ENCODE results near the gene CCDC91.

DNA sequence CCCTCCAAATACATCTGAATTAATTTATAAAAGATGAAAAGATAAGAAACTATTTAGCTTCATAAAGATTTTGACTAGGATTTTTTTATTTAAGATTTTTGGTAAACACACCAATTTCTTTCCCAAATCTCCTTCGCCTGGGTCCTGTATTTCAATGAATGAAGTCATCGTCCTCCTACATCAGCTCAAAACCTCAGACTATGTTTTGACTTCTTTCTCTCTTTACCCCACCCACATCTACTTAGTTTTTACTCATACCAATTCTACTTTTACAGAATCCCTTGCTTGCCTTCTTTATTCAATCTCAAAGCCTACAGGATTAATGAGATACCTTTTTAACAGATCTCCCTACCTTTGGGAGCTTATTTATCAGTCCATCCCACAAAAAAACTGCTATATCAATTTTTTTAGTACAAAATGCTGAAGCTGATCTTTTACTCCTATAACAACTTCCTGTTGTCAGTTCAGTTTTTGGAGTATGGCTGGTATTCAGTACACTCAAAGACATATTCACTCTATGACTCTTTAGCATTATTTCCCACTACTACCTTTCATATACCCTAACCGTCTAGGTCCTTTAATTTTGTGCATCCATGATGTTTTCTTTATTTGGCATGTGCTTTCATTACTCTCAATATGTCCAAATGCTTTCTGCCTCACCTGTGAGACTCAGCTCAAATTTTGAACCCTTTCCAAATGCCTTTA is 18.7 kb upstream of the CCDC91 start:
- no peak for TF ChIP-seq ZBTB7A (tag by site-specific recombination; IDR thresholded peaks at IDR 0.05; ENCODE audit: low read depth)
- TF ChIP-seq, protein P1, sequence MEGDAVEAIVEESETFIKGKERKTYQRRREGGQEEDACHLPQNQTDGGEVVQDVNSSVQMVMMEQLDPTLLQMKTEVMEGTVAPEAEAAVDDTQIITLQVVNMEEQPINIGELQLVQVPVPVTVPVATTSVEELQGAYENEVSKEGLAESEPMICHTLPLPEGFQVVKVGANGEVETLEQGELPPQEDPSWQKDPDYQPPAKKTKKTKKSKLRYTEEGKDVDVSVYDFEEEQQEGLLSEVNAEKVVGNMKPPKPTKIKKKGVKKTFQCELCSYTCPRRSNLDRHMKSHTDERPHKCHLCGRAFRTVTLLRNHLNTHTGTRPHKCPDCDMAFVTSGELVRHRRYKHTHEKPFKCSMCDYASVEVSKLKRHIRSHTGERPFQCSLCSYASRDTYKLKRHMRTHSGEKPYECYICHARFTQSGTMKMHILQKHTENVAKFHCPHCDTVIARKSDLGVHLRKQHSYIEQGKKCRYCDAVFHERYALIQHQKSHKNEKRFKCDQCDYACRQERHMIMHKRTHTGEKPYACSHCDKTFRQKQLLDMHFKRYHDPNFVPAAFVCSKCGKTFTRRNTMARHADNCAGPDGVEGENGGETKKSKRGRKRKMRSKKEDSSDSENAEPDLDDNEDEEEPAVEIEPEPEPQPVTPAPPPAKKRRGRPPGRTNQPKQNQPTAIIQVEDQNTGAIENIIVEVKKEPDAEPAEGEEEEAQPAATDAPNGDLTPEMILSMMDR (tag by site-specific recombination; IDR thresholded peaks at IDR 0.05) = no peak
- TF ChIP-seq, protein P2, sequence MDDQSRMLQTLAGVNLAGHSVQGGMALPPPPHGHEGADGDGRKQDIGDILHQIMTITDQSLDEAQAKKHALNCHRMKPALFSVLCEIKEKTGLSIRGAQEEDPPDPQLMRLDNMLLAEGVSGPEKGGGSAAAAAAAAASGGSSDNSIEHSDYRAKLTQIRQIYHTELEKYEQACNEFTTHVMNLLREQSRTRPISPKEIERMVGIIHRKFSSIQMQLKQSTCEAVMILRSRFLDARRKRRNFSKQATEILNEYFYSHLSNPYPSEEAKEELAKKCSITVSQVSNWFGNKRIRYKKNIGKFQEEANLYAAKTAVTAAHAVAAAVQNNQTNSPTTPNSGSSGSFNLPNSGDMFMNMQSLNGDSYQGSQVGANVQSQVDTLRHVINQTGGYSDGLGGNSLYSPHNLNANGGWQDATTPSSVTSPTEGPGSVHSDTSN (CRISPR knock-in tag; IDR thresholded peaks at IDR 0.05) = no peak
- TF ChIP-seq, protein P3, sequence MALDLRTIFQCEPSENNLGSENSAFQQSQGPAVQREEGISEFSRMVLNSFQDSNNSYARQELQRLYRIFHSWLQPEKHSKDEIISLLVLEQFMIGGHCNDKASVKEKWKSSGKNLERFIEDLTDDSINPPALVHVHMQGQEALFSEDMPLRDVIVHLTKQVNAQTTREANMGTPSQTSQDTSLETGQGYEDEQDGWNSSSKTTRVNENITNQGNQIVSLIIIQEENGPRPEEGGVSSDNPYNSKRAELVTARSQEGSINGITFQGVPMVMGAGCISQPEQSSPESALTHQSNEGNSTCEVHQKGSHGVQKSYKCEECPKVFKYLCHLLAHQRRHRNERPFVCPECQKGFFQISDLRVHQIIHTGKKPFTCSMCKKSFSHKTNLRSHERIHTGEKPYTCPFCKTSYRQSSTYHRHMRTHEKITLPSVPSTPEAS (tag by site-specific recombination; IDR thresholded peaks at IDR 0.05) = no peak
- no peak for TF ChIP-seq ZBTB1 (tag by site-specific recombination; IDR thresholded peaks at IDR 0.05)
- TF ChIP-seq, protein P4, sequence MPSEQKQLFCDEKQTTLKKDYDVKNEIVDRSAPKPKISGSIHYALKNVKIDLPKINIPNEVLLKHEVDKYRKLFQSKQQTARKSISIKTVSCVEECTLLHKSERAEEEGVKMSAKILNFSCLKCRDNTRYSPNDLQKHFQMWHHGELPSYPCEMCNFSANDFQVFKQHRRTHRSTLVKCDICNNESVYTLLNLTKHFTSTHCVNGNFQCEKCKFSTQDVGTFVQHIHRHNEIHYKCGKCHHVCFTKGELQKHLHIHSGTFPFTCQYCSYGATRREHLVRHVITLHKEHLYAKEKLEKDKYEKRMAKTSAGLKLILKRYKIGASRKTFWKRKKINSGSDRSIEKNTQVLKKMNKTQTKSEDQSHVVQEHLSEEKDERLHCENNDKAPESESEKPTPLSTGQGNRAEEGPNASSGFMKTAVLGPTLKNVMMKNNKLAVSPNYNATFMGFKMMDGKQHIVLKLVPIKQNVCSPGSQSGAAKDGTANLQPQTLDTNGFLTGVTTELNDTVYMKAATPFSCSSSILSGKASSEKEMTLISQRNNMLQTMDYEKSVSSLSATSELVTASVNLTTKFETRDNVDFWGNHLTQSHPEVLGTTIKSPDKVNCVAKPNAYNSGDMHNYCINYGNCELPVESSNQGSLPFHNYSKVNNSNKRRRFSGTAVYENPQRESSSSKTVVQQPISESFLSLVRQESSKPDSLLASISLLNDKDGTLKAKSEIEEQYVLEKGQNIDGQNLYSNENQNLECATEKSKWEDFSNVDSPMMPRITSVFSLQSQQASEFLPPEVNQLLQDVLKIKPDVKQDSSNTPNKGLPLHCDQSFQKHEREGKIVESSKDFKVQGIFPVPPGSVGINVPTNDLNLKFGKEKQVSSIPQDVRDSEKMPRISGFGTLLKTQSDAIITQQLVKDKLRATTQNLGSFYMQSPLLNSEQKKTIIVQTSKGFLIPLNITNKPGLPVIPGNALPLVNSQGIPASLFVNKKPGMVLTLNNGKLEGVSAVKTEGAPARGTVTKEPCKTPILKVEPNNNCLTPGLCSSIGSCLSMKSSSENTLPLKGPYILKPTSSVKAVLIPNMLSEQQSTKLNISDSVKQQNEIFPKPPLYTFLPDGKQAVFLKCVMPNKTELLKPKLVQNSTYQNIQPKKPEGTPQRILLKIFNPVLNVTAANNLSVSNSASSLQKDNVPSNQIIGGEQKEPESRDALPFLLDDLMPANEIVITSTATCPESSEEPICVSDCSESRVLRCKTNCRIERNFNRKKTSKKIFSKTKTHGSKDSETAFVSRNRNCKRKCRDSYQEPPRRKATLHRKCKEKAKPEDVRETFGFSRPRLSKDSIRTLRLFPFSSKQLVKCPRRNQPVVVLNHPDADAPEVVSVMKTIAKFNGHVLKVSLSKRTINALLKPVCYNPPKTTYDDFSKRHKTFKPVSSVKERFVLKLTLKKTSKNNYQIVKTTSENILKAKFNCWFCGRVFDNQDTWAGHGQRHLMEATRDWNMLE (tag by site-specific recombination; conservative IDR thresholded peaks at IDR 0.05; ENCODE audit: low read depth) = no peak
- TF ChIP-seq TCF7L2 (IDR thresholded peaks at IDR 0.05; ENCODE audit: borderline replicate concordance, low read depth, low read length) = no peak
- no peak for TF ChIP-seq ZNF664 (tag by site-specific recombination; IDR thresholded peaks at IDR 0.05)
- TF ChIP-seq, protein P5, sequence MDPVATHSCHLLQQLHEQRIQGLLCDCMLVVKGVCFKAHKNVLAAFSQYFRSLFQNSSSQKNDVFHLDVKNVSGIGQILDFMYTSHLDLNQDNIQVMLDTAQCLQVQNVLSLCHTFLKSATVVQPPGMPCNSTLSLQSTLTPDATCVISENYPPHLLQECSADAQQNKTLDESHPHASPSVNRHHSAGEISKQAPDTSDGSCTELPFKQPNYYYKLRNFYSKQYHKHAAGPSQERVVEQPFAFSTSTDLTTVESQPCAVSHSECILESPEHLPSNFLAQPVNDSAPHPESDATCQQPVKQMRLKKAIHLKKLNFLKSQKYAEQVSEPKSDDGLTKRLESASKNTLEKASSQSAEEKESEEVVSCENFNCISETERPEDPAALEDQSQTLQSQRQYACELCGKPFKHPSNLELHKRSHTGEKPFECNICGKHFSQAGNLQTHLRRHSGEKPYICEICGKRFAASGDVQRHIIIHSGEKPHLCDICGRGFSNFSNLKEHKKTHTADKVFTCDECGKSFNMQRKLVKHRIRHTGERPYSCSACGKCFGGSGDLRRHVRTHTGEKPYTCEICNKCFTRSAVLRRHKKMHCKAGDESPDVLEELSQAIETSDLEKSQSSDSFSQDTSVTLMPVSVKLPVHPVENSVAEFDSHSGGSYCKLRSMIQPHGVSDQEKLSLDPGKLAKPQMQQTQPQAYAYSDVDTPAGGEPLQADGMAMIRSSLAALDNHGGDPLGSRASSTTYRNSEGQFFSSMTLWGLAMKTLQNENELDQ (tag by site-specific recombination; IDR thresholded peaks at IDR 0.05; ENCODE audit: low read depth) = no peak
- no peak for TF ChIP-seq KLF9 (tag by site-specific recombination; IDR thresholded peaks at IDR 0.05; ENCODE audit: low read depth)
- no peak for TF ChIP-seq ZNF792 (tag by site-specific recombination; IDR thresholded peaks at IDR 0.05)
- TF ChIP-seq ZNF10 (tag by site-specific recombination; IDR thresholded peaks at IDR 0.05) = no peak
- TF ChIP-seq, protein P6, sequence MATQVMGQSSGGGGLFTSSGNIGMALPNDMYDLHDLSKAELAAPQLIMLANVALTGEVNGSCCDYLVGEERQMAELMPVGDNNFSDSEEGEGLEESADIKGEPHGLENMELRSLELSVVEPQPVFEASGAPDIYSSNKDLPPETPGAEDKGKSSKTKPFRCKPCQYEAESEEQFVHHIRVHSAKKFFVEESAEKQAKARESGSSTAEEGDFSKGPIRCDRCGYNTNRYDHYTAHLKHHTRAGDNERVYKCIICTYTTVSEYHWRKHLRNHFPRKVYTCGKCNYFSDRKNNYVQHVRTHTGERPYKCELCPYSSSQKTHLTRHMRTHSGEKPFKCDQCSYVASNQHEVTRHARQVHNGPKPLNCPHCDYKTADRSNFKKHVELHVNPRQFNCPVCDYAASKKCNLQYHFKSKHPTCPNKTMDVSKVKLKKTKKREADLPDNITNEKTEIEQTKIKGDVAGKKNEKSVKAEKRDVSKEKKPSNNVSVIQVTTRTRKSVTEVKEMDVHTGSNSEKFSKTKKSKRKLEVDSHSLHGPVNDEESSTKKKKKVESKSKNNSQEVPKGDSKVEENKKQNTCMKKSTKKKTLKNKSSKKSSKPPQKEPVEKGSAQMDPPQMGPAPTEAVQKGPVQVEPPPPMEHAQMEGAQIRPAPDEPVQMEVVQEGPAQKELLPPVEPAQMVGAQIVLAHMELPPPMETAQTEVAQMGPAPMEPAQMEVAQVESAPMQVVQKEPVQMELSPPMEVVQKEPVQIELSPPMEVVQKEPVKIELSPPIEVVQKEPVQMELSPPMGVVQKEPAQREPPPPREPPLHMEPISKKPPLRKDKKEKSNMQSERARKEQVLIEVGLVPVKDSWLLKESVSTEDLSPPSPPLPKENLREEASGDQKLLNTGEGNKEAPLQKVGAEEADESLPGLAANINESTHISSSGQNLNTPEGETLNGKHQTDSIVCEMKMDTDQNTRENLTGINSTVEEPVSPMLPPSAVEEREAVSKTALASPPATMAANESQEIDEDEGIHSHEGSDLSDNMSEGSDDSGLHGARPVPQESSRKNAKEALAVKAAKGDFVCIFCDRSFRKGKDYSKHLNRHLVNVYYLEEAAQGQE (tag by site-specific recombination; IDR thresholded peaks at IDR 0.05) = no peak
- TF ChIP-seq KLF1 (tag by site-specific recombination; IDR thresholded peaks at IDR 0.05) = no peak

Measured in HEK293 (cell line).